Measurements from ENCODE around the gene ZBTB22.

DNA sequence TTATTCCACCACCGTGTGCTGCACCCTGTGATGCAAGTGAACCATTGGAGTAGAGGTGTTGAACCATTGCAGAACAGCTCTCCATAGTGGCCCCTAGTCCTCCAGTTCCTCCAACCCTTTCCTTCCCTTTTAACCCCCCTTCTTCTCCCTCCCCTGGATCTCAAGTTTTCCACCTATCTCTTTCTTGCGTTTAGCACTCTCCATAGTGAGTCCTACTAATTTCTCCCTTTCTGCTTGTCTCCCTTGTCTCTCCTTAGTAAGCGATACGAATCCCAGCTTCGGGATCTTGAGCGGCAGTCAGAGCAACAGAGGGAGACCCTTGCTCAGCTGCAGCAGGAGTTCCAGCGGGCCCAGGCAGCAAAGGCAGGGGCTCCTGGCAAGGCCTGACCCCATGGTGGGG lies 27.1 kb downstream of the ZBTB22 start:
- TF ChIP-seq, protein P1, sequence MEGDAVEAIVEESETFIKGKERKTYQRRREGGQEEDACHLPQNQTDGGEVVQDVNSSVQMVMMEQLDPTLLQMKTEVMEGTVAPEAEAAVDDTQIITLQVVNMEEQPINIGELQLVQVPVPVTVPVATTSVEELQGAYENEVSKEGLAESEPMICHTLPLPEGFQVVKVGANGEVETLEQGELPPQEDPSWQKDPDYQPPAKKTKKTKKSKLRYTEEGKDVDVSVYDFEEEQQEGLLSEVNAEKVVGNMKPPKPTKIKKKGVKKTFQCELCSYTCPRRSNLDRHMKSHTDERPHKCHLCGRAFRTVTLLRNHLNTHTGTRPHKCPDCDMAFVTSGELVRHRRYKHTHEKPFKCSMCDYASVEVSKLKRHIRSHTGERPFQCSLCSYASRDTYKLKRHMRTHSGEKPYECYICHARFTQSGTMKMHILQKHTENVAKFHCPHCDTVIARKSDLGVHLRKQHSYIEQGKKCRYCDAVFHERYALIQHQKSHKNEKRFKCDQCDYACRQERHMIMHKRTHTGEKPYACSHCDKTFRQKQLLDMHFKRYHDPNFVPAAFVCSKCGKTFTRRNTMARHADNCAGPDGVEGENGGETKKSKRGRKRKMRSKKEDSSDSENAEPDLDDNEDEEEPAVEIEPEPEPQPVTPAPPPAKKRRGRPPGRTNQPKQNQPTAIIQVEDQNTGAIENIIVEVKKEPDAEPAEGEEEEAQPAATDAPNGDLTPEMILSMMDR (IDR thresholded peaks at IDR 0.05; ENCODE audit: low read depth, low read length, missing input control), result no peak
- TF ChIP-seq JUND (IDR thresholded peaks at IDR 0.05), result no peak
- no peak for TF ChIP-seq EGR1 (IDR thresholded peaks at IDR 0.05; ENCODE audit: low read depth in 2 of 2)

Measured in liver (tissue), 3 donors.